HG03439 (cell line): Measurements from ENCODE around the gene MYOZ3.

Source experiments
- ATAC-seq: cut with Tn5 transposase; IDR thresholded peaks from one replicate; pipeline ENCODE4 v1.9.1; 2021; ENCODE audit warnings: mild to moderate bottlenecking, moderate library complexity; ENCODE audit not compliant: unreplicated experiment

The MYOZ3 gene, protein sequence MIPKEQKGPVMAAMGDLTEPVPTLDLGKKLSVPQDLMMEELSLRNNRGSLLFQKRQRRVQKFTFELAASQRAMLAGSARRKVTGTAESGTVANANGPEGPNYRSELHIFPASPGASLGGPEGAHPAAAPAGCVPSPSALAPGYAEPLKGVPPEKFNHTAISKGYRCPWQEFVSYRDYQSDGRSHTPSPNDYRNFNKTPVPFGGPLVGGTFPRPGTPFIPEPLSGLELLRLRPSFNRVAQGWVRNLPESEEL

DNA sequence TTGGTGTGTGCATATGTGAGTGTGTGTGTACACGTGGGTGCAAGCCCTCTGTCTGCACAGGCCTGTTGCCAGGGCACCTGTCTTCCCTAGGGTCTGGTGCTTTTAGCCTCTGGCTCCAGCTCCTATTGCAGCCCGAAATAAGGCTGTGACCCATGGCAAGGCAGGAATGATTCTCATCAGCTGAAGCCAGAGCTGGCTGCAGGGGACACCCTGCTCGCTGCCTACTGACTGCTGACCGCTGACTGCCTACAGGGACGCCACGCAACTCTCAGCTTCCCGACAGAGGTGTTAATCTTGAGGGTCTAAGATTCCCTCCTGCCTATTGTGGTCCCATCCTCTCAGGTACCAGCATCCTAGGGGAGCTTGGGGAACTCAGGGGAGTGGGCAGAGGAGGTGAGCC is at the start of gene MYOZ3:
MYOZ3 (plus strand) TSS at position 166 of the 400 bp plus-strand sequence. CDS start 1,691 bp downstream, outside the sequence.
- no peak for ATAC-seq

DNA sequence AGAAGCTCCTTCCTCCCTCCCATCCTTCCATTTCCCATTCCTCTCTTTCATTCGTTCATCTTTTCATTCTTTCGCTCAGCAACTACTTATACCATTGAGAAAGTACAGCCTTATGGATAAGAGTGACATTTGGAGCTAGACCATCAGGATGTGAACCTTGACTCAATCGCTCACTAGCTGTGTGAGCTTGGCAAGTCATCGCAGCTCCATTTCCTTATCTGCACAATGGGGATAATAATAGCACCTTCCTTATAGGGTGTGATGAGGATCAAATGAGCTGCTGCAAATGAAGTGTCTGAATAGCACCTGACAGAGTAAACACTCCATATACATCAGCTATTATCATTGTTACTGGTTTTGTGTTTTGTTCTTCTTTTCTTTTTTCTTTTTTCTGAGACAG is 48.6 kb upstream of the MYOZ3 start:
- no peak for ATAC-seq

DNA sequence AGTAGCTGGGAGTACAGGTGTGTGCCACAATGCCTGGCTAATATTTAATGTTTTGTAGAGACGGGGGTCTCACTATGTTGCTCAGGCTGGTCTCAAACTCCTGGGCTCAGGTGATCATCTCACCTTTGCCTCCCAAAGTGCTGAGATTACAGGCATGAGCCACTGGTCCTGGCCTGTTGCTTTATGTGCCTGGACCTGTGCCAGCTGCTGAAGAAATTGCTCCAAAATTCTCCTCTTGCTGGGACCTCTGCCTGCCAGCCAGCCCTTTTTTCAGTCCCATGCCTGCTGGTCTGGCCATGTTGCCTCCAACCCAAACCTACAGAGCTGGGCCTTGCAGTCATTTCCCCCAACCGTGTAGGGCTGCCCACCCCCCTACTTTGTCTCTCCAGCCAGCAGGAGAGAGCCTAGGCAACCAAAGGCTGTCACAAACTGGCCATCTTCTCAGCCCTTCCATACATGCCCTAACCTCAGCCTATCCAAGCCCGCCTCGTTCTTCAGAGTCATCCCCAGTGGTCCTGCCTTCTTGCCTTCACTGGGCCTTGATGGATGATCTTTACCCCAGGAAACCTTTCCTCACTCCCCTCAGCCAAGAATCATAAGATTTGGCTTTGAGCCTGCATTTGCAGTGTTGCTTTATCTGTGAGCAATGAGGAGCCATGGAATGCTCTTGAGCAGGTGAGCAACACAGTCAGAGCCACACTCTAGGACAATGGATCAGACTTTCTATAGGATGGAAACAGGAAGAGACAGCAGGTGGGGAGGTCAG is 48.0 kb upstream of the MYOZ3 start:
- no peak for ATAC-seq

DNA sequence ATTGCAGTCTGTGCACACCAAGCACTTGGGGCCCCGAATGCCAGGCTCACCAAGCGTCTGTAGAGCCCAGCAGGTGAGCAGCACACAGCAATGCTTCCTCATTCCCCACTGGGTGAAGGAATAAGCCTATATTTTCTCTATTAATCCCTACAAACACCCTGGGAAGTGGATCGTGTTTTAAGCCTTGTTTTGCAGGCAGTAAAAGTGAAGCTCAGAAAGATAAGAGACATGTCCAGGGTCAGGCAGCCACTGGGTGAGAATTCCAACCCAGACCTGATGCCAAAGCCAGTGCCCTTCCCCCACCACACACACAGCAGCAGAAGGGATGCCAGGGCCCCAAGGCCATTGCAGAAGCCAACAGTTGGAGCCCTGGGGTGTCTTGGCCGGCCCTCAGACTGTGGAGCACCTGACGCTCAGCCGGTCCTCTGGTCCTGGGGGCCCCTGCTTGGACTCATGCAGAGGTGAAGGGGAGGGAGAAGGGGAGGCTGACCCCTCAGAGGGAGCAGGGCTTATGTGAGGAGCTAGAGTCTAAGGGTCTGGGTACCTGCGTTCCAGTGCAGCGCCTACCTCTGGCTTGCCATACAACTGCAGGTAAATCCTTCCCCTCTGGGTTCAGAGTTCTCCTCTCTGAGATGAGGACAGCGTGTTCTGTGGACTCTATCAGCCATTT is 46.9 kb upstream of the MYOZ3 start:
- ATAC-seq: no peak

DNA sequence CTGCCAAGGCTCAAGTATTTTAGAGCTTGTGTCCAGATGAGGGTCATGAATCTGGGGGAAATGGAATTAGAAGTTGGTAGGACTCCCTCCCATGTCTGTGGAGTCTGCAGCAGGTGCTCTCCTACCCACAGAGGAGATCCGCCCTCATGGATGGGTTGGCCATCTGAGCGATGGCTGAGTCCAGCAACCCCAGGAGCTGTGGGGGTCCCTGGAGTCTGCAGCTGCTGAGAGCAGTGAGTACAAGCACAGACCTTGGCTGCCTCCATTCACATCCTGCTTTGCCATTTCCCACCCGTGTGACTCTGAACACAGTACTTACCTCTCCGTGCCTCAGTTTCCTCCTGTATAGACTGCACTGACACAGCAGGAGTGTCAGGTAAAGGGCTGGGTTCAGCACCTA is 46.4 kb upstream of the MYOZ3 start:
- no peak for ATAC-seq

DNA sequence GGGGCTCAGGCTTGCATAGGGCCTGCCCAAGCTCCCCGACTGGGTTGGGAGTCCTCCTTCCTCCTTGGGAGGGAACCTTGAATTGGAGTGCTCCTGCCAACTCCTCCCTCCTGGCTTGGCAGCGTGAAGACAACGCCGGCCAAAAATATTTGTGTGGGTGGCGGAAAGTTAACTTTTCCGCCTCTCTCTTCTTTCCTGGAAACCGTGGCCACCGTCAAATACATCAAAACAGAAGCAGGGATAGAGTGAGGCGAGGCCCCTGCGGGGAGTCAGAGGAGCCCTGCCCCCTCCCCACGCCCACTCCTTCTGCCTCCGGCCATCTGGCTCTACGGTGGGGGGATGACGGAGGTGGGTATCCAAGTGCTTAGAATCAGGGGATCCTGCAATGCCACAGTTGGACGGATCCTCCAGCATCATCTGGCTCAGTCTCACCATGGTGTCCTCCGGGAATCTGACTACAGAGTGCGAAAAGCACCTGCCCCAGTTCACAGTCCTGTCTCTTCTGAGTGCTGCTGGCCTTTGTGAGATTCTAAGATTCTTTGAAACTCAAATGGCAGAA is 45.8 kb upstream of the MYOZ3 start:
- no peak for ATAC-seq

DNA sequence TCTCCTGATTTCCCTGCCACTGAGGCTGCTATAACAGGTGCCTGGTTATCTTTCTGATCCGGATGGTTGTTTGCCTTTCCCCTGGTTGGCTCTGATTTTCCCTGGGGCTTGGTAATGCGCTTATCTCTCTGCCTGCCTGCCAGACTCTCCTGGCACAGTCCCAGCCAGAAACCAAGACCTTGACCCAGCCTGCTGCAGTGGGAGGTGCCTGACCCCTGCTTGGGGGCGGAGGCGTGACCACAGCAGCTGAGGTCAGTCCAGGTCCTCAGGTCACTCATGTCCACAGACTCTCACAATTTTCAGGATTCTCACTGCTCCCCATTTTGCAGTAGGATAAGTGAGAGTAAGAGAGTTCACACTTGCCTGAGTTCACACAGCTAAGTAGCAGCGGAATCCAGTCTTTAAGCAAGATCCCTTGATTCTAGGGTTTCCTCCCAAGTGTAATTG is 45.0 kb upstream of the MYOZ3 start:
- ATAC-seq: no peak

DNA sequence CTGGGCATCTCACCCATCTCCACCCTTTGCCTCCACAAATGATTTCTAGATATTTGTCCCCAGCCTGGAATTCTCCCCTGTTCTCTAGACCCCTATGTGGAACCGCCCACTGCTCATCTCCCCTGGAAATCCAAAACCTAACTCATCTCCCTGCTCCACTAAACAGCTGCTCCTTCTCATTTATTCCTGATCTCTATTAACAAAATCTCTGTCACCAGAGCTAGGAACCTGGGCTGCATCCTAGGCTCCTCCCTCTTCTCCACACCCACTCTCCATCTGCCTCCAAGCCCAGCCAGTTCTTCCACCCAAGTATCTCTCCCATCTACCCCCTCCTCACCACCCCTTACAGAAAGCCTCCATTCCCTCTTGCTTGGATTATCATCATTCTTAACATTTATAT is 44.5 kb upstream of the MYOZ3 start:
- no peak for ATAC-seq

DNA sequence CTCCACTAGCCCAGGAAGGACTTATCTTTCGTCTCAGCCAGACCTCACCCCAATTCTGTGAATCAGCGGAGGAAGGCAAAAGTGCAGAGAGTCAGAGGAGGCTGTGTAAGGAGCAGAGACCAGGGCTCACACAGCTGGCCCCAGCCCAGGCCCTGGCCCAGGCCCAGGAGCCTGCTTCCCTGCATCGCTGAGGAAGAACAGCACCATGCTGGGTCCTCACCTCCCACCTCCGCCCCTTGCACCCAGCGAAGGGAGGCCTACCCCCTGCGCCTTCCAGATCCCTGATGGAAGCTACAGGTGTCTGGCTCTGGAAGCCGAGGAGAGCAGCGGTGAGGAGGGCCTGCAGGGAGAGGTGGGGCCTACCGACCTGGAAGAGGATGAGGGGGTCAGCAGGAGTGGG is 42.9 kb upstream of the MYOZ3 start:
- no peak for ATAC-seq

DNA sequence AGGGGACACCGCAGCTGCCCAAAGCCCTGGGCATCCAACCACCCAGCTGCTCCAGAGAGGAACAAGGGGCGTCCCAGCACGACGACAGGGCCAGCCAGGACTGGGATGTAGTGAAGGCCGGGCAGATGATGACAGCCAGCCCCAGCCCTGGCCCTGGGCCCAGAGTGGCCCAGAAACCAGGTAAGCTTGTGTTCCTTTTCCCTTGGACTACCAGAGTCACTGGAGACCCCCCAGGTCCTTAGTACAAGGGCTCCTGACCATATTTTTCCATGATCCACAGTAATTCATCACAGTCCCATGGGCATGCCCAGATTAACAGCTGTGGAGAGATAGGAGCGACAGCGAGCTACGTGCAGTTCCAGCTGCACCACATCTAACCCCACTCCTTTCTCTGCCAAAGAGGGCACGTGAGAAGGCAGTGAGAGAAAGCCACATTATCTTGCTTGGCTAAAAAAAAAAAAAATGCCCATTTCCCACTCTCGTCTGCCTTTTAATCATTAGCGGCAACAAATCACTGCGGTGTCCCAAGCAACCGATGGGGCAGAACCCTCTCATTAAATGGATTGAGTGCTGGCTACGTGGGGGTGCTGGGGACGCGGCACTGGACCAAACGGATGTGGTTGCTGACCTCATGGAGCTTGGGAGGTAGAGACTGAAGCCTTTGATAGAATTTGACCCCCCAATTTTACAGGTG is 42.3 kb upstream of the MYOZ3 start:
- no peak for ATAC-seq

DNA sequence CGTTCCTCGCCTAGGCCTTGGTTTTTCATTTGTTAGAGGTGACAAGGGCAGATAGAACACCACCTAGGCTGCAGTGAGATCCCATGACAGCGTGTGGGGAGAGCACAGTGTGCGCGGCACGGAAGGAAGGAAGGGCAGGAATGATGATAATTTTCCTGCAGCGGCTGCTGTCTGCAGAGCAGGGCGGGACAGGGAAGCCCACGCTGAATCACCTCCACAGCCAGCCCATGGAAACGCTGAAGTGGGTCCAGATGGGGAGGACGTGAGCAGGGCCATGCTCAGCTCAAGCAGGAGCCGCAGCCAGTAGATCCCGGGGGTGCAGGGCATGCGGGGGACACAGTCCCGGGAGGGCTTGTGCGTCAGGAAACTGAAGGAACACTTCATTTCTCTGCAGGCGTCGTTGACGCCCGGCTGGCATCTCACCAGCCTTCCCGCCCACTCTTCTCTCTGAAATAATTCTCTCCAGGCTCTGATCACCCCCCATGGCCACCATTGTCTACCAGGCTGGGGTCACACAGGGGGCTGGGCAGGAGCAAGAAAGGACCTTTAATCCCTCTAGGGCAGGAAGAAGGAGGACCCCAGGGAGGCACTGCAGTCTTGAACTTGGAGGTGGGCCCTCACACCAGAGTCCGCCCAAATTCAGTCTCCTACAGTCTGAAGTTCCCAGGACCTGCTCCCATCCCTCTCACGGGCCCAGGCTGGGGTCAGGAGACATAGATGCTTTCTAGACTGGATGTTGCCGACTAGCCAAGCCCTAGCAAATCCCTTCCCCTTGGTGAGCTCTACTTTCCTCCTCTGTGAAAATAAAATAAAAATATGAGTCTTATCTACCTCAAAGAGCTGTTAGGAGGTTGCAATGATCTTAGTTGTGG is 41.5 kb upstream of the MYOZ3 start:
- no peak for ATAC-seq

DNA sequence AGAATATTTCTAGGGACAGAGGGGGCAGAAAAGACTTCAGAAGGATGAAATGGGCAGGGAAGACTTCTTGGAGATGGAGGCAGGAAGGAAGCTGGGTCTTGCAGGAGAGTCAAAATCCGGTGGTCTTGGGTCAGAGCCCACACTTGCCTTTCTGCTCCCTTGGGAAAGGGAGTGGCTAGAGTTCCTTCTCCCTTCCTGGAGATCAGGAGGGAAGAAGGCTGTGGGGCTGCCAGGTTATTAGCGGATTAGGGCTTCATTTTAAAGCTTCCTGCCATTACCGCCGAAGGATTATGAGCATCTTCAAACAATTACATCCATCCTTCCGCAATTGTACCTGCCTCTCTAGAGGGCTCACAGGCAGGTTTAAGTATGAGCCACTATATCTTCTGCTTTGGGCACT is 39.8 kb upstream of the MYOZ3 start:
- ATAC-seq: no peak

DNA sequence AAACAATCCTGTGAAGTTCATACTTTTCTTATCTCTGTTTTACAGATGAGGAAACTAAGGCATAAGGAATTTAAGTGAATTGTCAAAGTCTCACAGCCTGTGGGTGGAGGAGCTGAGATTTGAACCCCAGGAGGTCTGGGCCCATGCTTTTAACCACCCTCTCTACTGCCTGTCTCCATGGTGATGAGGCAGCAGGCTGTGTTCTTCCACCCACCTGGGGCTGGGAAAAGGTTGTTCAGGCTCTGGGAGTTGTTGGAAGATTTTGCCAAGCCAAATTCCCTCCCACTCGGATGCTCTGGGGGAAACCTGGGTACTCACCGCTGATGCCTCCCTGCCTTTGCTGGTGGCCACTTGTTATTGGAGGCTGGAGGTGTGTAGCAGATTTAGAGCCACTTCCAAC is 38.9 kb upstream of the MYOZ3 start:
- ATAC-seq: no peak

DNA sequence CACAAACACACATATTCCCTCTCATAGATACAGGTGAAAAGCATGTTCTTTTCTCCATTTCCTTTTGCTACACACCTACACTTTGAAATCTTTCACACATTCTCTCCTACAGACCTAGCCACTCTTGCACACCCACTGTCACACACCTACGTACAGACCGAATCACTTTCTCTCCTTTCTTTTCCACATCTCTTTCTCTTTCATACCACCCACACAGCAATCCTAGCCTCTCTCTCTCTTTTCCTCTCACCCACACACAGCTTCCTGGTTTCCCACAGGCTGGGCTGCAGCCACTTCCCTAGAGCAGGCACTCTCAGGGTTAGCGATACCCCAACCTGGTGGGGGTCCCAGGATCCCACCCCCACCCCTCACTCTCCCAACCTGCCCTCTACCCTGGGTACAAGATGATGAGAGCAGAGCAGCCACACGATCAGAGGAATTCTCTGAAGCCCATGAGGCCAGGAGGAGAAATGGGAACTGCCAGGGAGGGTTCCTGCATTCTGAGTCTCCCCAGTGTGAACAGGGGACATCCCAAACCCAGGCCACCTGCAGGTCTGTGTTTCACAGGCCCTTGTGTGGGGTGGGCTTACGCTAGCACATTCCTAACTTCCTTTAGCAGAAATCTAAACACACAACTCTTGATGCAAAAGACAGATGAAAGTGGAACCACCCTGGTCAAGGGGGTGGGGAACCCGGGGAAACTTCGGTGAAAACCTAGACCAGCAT is 37.7 kb upstream of the MYOZ3 start:
- ATAC-seq: no peak

DNA sequence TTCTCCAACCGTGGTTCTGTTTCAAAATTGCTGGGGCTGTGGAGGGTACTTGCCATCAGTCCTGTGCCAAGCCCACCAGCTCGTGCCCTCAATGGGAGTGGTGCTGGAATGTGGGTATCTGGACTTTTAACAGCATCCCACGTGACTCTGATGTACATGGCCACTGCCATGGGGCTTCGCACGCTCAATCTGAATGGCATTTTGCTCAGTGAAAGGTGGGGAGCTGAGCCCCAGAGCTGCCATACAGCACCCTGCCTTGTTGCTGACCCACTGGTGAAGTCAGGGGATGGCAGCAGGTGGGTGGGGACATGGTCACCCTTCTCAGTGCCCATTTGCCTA is 37.2 kb upstream of the MYOZ3 start:
- ATAC-seq: no peak

DNA sequence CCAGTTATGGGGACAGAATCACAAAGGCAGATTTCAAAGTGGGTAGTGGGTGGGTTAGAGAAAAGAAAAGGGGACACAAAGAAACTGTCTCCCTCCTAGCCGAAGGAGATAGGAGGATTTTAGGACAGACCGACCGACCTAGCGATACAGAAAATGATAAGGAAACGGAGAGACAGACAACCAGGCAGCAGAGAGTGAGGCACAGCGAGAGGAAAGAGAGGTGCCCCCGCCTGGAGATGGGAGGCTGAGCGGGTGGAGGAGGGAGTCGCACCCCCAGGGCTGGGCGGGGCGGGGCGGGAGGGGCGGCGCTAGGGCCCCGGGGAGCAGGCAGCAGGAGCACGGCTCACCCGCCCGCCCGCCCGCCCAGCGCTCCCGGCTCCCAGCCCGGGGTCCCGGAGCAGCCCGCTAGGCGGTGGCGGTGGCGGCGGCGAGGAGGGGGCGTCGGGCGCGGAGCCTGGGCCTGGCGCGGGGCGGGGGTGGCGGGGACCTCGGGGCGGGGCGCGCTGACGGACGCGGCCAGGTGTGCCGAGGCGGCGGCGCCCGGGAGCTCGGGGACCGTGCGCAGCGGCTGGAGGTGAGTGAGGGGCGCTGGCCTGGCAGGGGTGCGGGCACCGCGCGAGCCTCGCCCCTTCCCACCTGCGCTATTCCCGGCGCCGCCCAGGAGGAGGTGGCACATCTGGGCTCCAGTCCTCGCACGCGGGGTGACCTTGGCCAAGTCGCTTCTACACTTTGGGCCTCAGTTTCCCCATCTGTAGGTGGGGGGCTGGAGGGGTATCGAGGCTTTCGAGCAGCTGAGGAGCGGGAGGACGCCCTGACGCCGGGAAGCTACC is 36.5 kb upstream of the MYOZ3 start:
- ATAC-seq: no peak

DNA sequence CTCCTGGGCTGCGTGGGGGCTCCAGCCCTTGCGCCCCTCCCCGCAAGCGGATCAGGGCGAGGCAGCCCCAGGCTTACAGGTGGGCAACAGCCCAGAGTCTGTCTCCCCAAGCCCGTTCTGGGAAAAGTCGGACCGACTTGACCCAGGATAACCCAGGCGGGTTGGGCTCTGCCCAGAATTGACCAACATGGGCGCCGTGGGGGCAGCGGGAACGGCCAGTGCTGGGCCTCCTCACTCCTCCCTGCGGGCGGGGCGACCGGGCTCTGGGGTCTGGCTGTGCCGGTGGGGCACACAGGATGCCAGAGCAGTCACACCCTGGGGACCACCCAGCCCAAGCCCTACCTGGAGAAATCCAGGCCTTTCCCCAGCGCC is 35.9 kb upstream of the MYOZ3 start:
- no peak for ATAC-seq

DNA sequence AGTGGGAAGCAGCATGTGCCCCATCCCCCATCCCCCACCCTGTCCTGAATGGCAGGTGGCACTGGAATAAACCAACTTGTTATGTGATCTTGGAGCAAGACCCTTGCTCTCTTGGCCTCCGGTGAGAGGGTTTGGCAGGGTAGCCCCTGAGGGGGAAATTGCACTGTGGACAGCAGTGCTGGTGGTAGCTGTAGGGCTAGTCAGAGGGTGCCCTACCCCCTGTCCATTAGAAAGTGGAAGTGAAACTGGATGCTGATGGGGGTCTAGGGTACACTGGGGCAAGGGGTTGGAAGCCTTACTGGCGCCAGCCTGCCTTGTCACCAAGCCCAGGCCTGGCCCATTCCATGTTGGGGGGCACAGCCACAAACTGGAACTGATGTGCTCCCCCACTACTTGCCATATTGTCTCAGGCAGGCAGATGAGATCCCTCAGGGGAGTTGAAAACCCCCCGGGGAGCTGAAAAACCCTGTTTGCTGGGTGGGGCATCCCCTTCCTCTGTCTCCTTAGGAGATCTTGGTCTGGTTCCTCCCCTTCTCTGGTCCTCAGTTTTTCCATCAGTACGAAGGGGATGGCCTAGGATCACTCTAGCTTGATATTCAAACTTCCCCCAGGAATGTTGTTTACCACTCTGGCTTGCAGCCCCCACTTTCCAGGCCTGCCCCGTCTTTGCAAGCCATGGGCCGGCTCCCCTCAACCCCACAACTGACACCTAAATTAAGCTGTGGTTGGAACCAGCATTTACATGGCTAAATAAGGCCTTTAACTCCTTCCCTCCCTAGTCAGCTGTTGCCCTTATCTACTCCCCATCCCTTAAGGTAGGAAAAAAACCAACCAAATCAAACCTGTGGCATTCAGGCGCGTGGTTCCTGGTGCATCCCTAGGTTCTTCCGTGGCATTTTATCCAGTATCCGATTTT is 35.0 kb upstream of the MYOZ3 start:
- ATAC-seq: peak; percentile 49
